Mesendoderm (in vitro differentiated cells): ENCODE data around the gene SDK2.

Experiments
- DNase-seq: peaks from one replicate; pipeline ENCODE4 v3.0.0; 2013
- H2AK5ac ChIP-seq: 2 replicates; pipeline ENCODE4 v1.6.1; 2013; ENCODE audit warnings: low read length, inconsistent platforms
- H2BK120ac ChIP-seq: 2 replicates; pipeline ENCODE4 v1.6.1; 2013; ENCODE audit warnings: low read depth, mild to moderate bottlenecking, low read length, moderate library complexity, mixed read lengths
- H2BK15ac ChIP-seq: replicated peaks from 2 replicates; pipeline ENCODE4 v1.6.1; 2013; ENCODE audit warnings: low read depth, mild to moderate bottlenecking, moderate library complexity
- H2BK5ac ChIP-seq: 2 replicates; pipeline ENCODE4 v1.6.1; 2013; ENCODE audit warnings: low read length, inconsistent platforms
- H3K18ac ChIP-seq: 2 replicates; pipeline ENCODE4 v1.6.1; 2013; ENCODE audit warnings: mild to moderate bottlenecking, low read length, mixed read lengths
- H3K23ac ChIP-seq: one replicate; pipeline ENCODE4 v1.6.1; 2013; ENCODE audit warnings: low read length
- H3K27ac ChIP-seq: 2 replicates; pipeline ENCODE4 v1.5.1; 2013; ENCODE audit warnings: low read depth, mild to moderate bottlenecking, inconsistent platforms, low read length, moderate library complexity
- H3K27me3 ChIP-seq: 2 replicates; pipeline ENCODE4 v1.6.1; 2013; ENCODE audit warnings: low read length, control low read depth, mild to moderate bottlenecking, inconsistent platforms; ENCODE audit not compliant: insufficient read depth, poor library complexity
- H3K36me3 ChIP-seq: 2 replicates; pipeline ENCODE4 v1.6.1; 2013; ENCODE audit warnings: low read length, inconsistent platforms; ENCODE audit not compliant: control insufficient read depth, insufficient read depth
- H3K4ac ChIP-seq: one replicate; pipeline ENCODE4 v1.6.1; 2013; ENCODE audit warnings: low read depth, mild to moderate bottlenecking, low read length, moderate library complexity
- H3K4me1 ChIP-seq: 2 replicates; pipeline ENCODE4 v1.6.1; 2013; ENCODE audit warnings: low read depth, low read length, inconsistent platforms; ENCODE audit not compliant: control insufficient read depth
- H3K4me2 ChIP-seq: 2 replicates; pipeline ENCODE4 v1.6.1; 2013; ENCODE audit warnings: low read length
- H3K4me3 ChIP-seq: 2 replicates; pipeline ENCODE4 v1.5.1; 2013; ENCODE audit warnings: mild to moderate bottlenecking, low read length
- H3K56ac ChIP-seq: one replicate; pipeline ENCODE4 v1.6.1; 2013; ENCODE audit warnings: low read length
- H3K79me1 ChIP-seq: 2 replicates; pipeline ENCODE4 v1.6.1; 2013; ENCODE audit warnings: low read length, inconsistent platforms
- H3K79me2 ChIP-seq: 2 replicates; pipeline ENCODE4 v1.6.1; 2013; ENCODE audit warnings: mild to moderate bottlenecking, low read length; ENCODE audit not compliant: control insufficient read depth, insufficient read depth
- H3K9ac ChIP-seq: 2 replicates; pipeline ENCODE4 v1.6.1; 2013; ENCODE audit warnings: low read length, inconsistent platforms
- H4K5ac ChIP-seq: one replicate; pipeline ENCODE4 v1.6.1; 2013; ENCODE audit warnings: low read length
- H4K8ac ChIP-seq: one replicate; pipeline ENCODE4 v1.6.1; 2013; ENCODE audit warnings: low read depth, mild to moderate bottlenecking, control low read depth, low read length, moderate library complexity
- WGBS: extraction: QIAGEN DNeasy Blood & Tissue Kit; methylation state at CpG from one replicate; pipeline ENCODE4 v1.1.7; 2013; ENCODE audit warnings: low lambda C conversion rate, missing lambda C conversion rate; ENCODE audit not compliant: insufficient coverage; ENCODE audit errors: extremely low coverage; 5-methylcytosine and 5-hydroxymethylcytosine counted together

The SDK2 gene

DNA sequence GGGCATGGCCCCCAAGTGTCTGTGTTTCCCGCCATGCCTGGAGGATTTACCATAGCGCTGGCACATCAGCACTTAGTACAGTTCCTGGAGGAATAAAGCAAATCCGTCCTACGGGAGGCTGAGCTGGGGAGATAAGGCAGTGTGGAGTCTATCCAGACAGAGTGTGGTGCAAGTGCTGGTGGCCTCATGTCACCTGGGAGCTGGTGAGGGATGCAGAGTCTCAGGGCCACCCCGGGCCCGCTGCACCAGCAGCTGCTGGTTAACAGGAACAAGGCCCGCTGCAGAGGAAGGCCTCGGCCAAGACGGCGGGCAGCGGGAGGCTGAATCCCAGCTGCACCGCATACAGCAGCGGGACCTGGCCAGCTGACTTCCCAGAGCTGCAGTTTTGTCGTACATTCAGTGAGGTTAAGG lies 275.1 kb downstream of the SDK2 start:
- no CpG with 5 or more reads among the region's 14 CpGs for WGBS
- Histone ChIP-seq H4K8ac (no peak overlapping the region), H3K36me3 (no peaks in the 10 kb centered on the region), H3K9ac (peak overlapping the region; percentile 21), H3K79me2 (no peaks in the 10 kb centered on the region), H3K4me1 (no peaks in the 10 kb centered on the region), H3K23ac (no peak overlapping the region), H3K27me3 (no peaks in the 10 kb centered on the region), H2BK5ac (peak overlapping the region; percentile 30), H3K18ac (peak overlapping the region; percentile 20), H2BK120ac (no peak overlapping the region), H3K4me3 (no peak overlapping the region), H3K4ac (no peak overlapping the region), H3K27ac (no peak overlapping the region), H2AK5ac (no peak overlapping the region), H3K56ac (peak overlapping the region; percentile 25), H3K4me2 (no peak overlapping the region), H4K5ac (no peak overlapping the region), H2BK15ac (no peak overlapping the region), H3K79me1 (no peaks in the 10 kb centered on the region)
- DNase-seq = no peak

DNA sequence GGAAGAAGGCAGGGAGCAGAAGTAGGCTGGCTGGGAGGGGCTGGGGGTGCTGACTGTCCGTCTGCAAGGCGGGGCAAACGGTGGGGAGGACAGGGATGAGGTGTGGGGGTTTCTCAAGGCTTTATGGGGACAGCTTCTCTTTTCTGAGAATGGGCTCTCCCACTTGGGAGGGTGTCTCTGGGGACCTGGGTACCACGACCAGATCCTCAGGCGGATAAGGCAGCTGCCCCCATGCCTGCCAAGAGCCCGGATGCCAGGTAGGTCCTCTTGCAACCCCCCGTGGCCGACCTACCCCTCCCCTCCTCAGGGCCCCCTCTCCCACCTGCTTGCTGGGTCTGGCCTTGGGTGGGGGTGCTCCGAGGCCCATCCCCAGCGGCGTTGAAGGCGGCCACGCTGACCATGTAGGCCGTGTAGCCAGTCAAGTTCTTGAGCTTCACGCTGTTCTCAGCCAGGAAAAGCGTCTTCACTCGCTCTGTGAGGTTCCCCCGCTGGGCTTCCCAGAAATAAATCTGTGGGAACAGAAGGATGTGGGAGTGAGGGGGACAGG lies 276.1 kb downstream of the SDK2 start:
- Histone ChIP-seq H2BK120ac (no peak overlapping the region), H3K4me1 (no peaks in the 10 kb centered on the region), H3K4me3 (no peak overlapping the region), H3K18ac (no peak overlapping the region), H3K36me3 (no peaks in the 10 kb centered on the region), H3K23ac (no peak overlapping the region), H4K5ac (no peak overlapping the region), H3K27me3 (no peaks in the 10 kb centered on the region), H3K4ac (no peak overlapping the region), H3K4me2 (no peak overlapping the region), H3K9ac (no peak overlapping the region), H3K56ac (no peak overlapping the region), H3K79me1 (no peaks in the 10 kb centered on the region), H3K79me2 (no peaks in the 10 kb centered on the region), H2BK15ac (no peak overlapping the region), H2BK5ac (no peak overlapping the region), H3K27ac (no peak overlapping the region), H4K8ac (no peak overlapping the region), H2AK5ac (no peak overlapping the region)
- no peak for DNase-seq
- WGBS = no CpG with 5 or more reads among the region's 18 CpGs

DNA sequence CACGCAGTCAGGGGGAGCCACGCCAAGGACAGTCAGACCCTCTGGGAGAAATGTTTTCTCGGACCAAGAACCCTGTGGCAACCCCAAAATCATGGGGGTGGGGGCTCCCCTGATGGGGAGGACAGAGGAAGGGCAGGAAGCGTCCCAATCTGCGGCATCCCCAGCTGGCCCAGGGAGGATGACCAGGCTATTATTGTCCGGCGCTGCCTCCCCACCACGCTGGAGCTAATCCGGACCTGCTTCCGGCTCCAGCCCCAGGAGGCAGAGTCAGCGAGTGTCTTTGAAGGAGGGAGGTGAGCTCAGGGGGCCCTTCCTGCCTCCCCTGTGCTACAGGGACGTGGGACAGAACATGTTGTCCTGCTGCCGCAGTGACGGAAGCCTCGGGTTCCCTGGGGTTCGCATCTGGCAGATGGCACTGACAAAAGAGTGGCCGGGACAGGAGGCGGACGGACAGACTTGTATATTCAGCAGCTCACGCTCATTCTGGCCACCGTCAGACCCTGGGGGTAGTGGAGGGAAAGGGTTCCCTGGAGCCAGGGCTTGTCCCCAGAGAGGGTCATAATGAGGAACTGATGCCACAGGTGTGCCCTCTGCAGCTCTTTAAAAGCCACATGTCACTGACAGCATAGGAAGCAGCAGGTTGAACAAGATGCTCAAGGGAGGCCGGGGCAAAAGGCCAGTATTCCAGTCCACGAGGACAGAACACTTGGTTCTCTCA lies 278.2 kb downstream of the SDK2 start:
- Histone ChIP-seq H2BK15ac (no peak overlapping the region), H3K23ac (no peak overlapping the region), H4K8ac (no peak overlapping the region), H2BK5ac (no peak overlapping the region), H2BK120ac (no peak overlapping the region), H3K18ac (no peak overlapping the region), H3K56ac (peak overlapping the region; percentile 49), H3K79me1 (no peaks in the 10 kb centered on the region), H3K27me3 (no peaks in the 10 kb centered on the region), H3K27ac (no peak overlapping the region), H3K79me2 (no peaks in the 10 kb centered on the region), H3K9ac (no peak overlapping the region), H3K4ac (no peak overlapping the region), H3K36me3 (no peaks in the 10 kb centered on the region), H3K4me2 (no peak overlapping the region), H3K4me3 (no peak overlapping the region), H4K5ac (no peak overlapping the region), H3K4me1 (peaks cover 5% of the 10 kb centered on the region), H2AK5ac (no peak overlapping the region)
- WGBS = no CpG with 5 or more reads among the region's 23 CpGs
- DNase-seq = no peak

GRCh38 chr17:73365301-73365874 lies 278.9 kb downstream of the SDK2 start:
- no peak for DNase-seq
- no CpG with 5 or more reads among the region's 20 CpGs for WGBS
- H3K4me1 ChIP-seq = peaks cover 7% of the 10 kb centered on the region
- H3K36me3 ChIP-seq = no peaks in the 10 kb centered on the region
- no peak overlapping the region for H2BK120ac ChIP-seq
- no peak overlapping the region for H2BK15ac ChIP-seq
- H3K79me1 ChIP-seq = no peaks in the 10 kb centered on the region
- H3K4me2 ChIP-seq = no peak overlapping the region
- no peak overlapping the region for H2AK5ac ChIP-seq
- H3K23ac ChIP-seq = no peak overlapping the region
- H4K8ac ChIP-seq = no peak overlapping the region
- H4K5ac ChIP-seq = no peak overlapping the region
- H3K27me3 ChIP-seq = no peaks in the 10 kb centered on the region
- no peak overlapping the region for H2BK5ac ChIP-seq
- H3K27ac ChIP-seq = no peak overlapping the region
- H3K9ac ChIP-seq = no peak overlapping the region
- peak overlapping the region; percentile 49 for H3K56ac ChIP-seq
- H3K18ac ChIP-seq = no peak overlapping the region
- H3K4me3 ChIP-seq = no peak overlapping the region
- no peak overlapping the region for H3K4ac ChIP-seq
- no peaks in the 10 kb centered on the region for H3K79me2 ChIP-seq

DNA sequence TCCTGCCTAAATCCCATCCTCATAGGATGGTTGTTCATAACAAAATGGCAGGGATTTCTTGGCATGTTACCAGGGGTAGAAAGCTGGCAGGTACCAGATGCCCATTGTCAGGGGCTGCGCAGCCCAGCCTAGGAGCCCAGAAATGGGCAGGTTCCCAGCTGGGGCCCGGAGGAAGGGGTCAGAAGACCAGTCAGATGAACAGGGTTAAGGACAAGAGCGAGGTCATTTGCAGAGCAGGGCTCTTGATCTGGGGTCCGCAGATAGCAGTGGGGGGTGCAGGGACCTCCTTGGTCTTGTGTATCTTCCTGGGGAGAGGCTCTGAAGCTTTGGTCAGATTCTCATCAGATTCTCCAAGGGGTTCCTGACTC lies 280.1 kb downstream of the SDK2 start:
- H4K5ac ChIP-seq = no peak overlapping the region
- H3K4me2 ChIP-seq = no peak overlapping the region
- H3K36me3 ChIP-seq = no peaks in the 10 kb centered on the region
- H3K4ac ChIP-seq = no peak overlapping the region
- no peak overlapping the region for H3K18ac ChIP-seq
- no peak overlapping the region for H2BK15ac ChIP-seq
- no peak overlapping the region for H3K56ac ChIP-seq
- peaks cover 12% of the 10 kb centered on the region for H3K4me1 ChIP-seq
- no peaks in the 10 kb centered on the region for H3K79me1 ChIP-seq
- no peak overlapping the region for H2AK5ac ChIP-seq
- H3K79me2 ChIP-seq = no peaks in the 10 kb centered on the region
- H3K9ac ChIP-seq = no peak overlapping the region
- H3K27me3 ChIP-seq = no peaks in the 10 kb centered on the region
- no peak overlapping the region for H3K27ac ChIP-seq
- no peak overlapping the region for H3K4me3 ChIP-seq
- no peak overlapping the region for H3K23ac ChIP-seq
- no peak overlapping the region for H2BK120ac ChIP-seq
- no peak for DNase-seq
- no CpG with 5 or more reads among the region's 4 CpGs for WGBS
- H4K8ac ChIP-seq = no peak overlapping the region
- H2BK5ac ChIP-seq = no peak overlapping the region
